ENCODE measurements around the gene PPP1R17.

PPP1R17 gene

DNA sequence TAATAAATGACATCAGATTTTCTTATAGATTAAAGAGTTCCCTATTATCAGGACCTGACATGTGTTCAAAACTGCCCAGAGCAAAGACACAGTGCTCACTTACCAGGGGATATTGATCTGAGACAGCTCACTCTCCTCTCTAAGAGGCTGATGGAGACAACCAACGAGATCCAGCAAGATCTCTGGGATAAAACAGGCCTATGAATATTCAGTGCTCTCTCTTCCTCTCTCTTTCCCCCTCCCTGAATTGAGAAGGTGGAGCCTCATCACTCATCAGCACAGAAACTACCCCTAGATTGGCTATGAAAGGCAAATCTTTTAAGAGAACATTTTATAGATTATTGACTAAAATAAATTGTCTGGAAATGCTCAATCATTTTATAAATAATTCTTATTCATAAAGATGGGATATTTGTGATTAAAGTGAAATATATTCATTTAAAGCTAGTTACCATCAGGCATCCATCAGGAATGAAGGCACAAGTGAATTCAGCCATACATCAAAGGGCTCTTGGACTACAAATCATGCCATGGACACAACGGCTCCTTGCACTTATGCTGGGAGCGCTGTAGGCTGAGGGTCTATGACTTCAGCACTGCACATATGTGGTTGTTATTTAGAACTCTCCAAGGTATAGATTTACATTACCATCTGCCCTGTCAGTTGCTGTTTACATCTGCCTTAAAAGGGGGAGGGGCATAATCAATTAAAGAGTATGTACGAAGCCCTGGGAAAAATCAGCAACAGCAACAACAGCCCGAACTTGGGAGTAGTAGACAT is 3.4 kb upstream of the PPP1R17 start:
- TF ChIP-seq, protein P1, sequence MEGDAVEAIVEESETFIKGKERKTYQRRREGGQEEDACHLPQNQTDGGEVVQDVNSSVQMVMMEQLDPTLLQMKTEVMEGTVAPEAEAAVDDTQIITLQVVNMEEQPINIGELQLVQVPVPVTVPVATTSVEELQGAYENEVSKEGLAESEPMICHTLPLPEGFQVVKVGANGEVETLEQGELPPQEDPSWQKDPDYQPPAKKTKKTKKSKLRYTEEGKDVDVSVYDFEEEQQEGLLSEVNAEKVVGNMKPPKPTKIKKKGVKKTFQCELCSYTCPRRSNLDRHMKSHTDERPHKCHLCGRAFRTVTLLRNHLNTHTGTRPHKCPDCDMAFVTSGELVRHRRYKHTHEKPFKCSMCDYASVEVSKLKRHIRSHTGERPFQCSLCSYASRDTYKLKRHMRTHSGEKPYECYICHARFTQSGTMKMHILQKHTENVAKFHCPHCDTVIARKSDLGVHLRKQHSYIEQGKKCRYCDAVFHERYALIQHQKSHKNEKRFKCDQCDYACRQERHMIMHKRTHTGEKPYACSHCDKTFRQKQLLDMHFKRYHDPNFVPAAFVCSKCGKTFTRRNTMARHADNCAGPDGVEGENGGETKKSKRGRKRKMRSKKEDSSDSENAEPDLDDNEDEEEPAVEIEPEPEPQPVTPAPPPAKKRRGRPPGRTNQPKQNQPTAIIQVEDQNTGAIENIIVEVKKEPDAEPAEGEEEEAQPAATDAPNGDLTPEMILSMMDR (IDR thresholded peaks at IDR 0.05; ENCODE audit: insufficient read depth, missing control alignments): no peak
- no peak for DNase-seq (ENCODE audit: insufficient read length, low spot score)
- no peak for FAIRE-seq

GRCh38 chr7:31688372-31688771 is 1.4 kb downstream of the PPP1R17 start:
- no peak for FAIRE-seq
- TF ChIP-seq, protein P1 (IDR thresholded peaks at IDR 0.05; ENCODE audit: insufficient read depth, missing control alignments): no peak
- no peak for DNase-seq (ENCODE audit: insufficient read length, low spot score)

GRCh38 chr7:31688996-31689395 is 2.0 kb downstream of the PPP1R17 start:
- TF ChIP-seq, protein P1 (IDR thresholded peaks at IDR 0.05; ENCODE audit: insufficient read depth, missing control alignments): no peak
- DNase-seq (ENCODE audit: insufficient read length, low spot score): no peak
- FAIRE-seq: no peak

DNA sequence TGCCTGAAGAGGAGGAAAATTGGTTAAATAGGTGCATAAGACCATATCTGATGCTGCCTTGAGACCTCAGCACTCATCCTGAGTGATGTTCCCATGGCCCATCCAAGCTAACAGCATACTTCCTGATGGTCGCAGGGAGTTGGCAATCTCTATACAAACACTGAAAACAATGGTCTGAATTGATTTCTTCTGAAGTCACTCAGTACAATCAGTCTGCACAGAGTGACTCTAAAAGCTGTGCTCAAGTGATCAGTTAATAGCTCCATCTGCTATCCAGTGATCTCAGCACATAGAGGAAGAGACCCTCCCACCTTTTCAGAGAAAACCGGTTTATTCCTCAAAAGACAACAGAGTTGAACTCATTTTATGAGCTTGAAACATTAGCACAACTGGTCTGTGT is 3.9 kb downstream of the PPP1R17 start:
- DNase-seq (ENCODE audit: insufficient read length, low spot score) (no peak), FAIRE-seq (no peak)
- TF ChIP-seq, protein P1 (IDR thresholded peaks at IDR 0.05; ENCODE audit: insufficient read depth, missing control alignments): no peak

GRCh38 chr7:31692451-31692850 is 5.4 kb downstream of the PPP1R17 start:
- DNase-seq (ENCODE audit: insufficient read length, low spot score) (no peak), FAIRE-seq (no peak)
- TF ChIP-seq, protein P1 (IDR thresholded peaks at IDR 0.05; ENCODE audit: insufficient read depth, missing control alignments): no peak

DNA sequence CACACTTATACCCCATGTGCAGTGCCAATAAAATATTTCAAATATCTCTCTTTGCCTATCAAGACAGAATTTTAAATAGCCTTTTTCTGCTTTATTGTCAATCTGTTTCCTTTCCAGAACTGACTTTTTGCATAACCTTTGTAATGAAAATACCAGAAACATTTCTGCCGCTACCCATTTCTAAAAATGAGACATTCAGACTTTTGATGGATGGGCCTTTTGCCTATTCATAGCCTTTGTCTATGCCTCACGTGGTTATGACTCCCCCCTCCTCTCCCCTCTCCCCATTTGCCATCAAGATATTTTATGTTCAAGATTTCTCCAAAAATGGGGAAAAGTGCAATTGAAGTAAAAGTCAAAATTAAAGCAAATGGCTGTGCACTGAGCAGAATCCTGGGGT is 5.9 kb downstream of the PPP1R17 start:
- no peak for DNase-seq (ENCODE audit: insufficient read length, low spot score)
- FAIRE-seq: no peak
- TF ChIP-seq, protein P1 (IDR thresholded peaks at IDR 0.05; ENCODE audit: insufficient read depth, missing control alignments): no peak

DNA sequence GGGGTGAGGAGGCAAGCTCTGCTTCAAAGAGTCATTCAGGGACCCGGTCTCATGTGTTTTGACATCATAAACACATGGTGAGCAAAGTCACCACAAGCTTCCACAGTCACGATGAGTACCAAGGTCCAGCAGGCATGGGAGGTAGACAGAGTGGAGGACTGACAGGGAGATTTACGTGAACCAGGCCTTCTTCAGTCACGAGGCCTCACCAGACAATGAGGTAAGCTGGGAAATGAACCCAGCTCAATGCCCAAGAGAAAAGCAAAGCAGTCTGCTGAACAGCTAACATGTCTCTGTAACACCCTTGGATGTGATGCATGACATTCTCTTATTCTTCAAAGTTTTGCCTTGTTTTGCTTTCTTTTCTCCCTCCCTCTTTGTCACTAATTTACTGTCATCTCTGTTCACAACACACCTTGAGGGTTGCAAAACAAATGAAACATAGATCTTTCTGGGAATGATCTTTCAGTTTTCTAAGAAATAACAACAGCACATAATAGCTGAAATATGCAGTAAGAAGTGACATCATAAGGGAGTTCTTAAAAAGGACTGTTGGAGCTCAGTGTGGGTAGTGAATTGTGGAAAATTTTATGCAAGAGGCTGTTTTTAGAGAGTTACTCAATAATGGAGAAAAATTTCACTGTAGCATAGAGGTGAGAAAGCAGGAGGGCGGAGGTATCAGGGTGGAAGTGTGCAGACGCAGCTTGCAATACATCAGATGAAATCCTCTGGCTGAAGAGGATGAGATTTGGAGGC is 9.0 kb downstream of the PPP1R17 start:
- FAIRE-seq: no peak
- DNase-seq (ENCODE audit: insufficient read length, low spot score): no peak
- TF ChIP-seq, protein P1 (IDR thresholded peaks at IDR 0.05; ENCODE audit: insufficient read depth, missing control alignments): no peak

All from D721Med (cell line).